Caki2 (cell line): Measurements from ENCODE around the gene MACROD1. TPM values are rescaled to one million over a fixed set of nuclear protein-coding genes. Genes with fewer than 3 reads are reported as not detected.

Experiments
- total RNA-seq: library from RNA; depleted of rRNA; stranded (reverse); fragments of >200 nt; shearing (Covaris generic); gene quantifications from 2 replicates; pipeline ENCODE4 v1.2.3, GENCODE V29; 2014; ENCODE audit warnings: low replicate concordance; rRNA removed

MACROD1 gene
- total RNA-seq, 1 experiment from 2014 or later: 42.9 TPM

Other genes starting within 250 kb of the MACROD1 start
- gene RCOR2, start 248.9 kb downstream of the MACROD1 start, total RNA-seq: 0.61 TPM in 1 of 2 replicates, not detected in the other
- gene NAA40, start 227.1 kb downstream of the MACROD1 start, total RNA-seq: 15.1 and 29.2 TPM in 2 replicates
- gene COX8A, start 191.5 kb downstream of the MACROD1 start, total RNA-seq: 573 and 596 TPM in 2 replicates
- gene OTUB1, start 179.7 kb downstream of the MACROD1 start, total RNA-seq: 80.6 and 97.3 TPM in 2 replicates
- gene FLRT1, start 130.2 kb downstream of the MACROD1 start, total RNA-seq: 0.03 and 0.37 TPM in 2 replicates
- 134 and 157 TPM in 2 replicates for gene STIP1, start 20.1 kb upstream of the MACROD1 start, total RNA-seq
- gene FERMT3, start 40.6 kb upstream of the MACROD1 start, total RNA-seq: 0.64 TPM in 1 of 2 replicates, not detected in the other
- 39.1 and 72.3 TPM in 2 replicates for gene TRPT1, start 60.1 kb upstream of the MACROD1 start, total RNA-seq
- 25.1 and 31.4 TPM in 2 replicates for gene NUDT22, start 60.2 kb upstream of the MACROD1 start, total RNA-seq
- gene DNAJC4, start 64.4 kb upstream of the MACROD1 start, total RNA-seq: 14.2 and 30.3 TPM in 2 replicates
- gene VEGFB, start 68.5 kb upstream of the MACROD1 start, total RNA-seq: 52.8 and 66.2 TPM in 2 replicates
- gene FKBP2, start 75.0 kb upstream of the MACROD1 start, total RNA-seq: 24.2 and 46.1 TPM in 2 replicates
- 413 and 431 TPM in 2 replicates for gene PPP1R14B, start 80.8 kb upstream of the MACROD1 start, total RNA-seq
- gene PLCB3, start 85.4 kb upstream of the MACROD1 start, total RNA-seq: 16.5 and 18.6 TPM in 2 replicates
- 122 and 141 TPM in 2 replicates for gene BAD, start 118.6 kb upstream of the MACROD1 start, total RNA-seq
- gene GPR137, start 119.7 kb upstream of the MACROD1 start, total RNA-seq: 9.6 and 31.9 TPM in 2 replicates
- gene KCNK4, start 125.2 kb upstream of the MACROD1 start, total RNA-seq: not detected in 2 replicates
- not detected in 2 replicates for gene CATSPERZ, start 134.2 kb upstream of the MACROD1 start, total RNA-seq
- 38.8 and 48.7 TPM in 2 replicates for gene ESRRA, start 139.4 kb upstream of the MACROD1 start, total RNA-seq
- gene TRMT112, start 151.4 kb upstream of the MACROD1 start, total RNA-seq: 494 and 562 TPM in 2 replicates
- gene PRDX5, start 152.0 kb upstream of the MACROD1 start, total RNA-seq: 258 and 341 TPM in 2 replicates
- 1.3 and 4.9 TPM in 2 replicates for gene CCDC88B, start 174.1 kb upstream of the MACROD1 start, total RNA-seq
- gene RPS6KA4, start 193.0 kb upstream of the MACROD1 start, total RNA-seq: 39.0 and 59.4 TPM in 2 replicates